ENCODE measurements around the gene PLA2G4B. TPM values are rescaled to one million over a fixed set of nuclear protein-coding genes. Genes with fewer than 3 reads are reported as not detected.

The PLA2G4B gene
- total RNA-seq, 1 experiment from 2014 or later, result 3.7 TPM

- Histone ChIP-seq H4K20me1 (ENCODE audit: control insufficient read depth, insufficient read depth, insufficient read length) (no peaks in the 10 kb centered on the region), H3K4me1 (ENCODE audit: insufficient read depth, low read length) (no peaks in the 10 kb centered on the region), H3K23me2 (ENCODE audit: insufficient read length, low read depth, low read length, poor library complexity, severe bottlenecking) (no peaks in the 10 kb centered on the region), H3K27ac (ENCODE audit: insufficient read length, low read depth, low read length) (no peak overlapping the region), H3K27me3 (ENCODE audit: insufficient read depth, low read length) (no peaks in the 10 kb centered on the region), H2BK20ac (ENCODE audit: low read depth, low read length, poor library complexity, severe bottlenecking) (no peak overlapping the region), H2BK5ac (ENCODE audit: insufficient read length, low read length) (no peak overlapping the region), H4K8ac (replicated peaks; ENCODE audit: insufficient read length, low read depth, low read length) (no peak overlapping the region), H3K79me1 (ENCODE audit: insufficient read depth, low read depth, low read length, poor library complexity, severe bottlenecking) (no peaks in the 10 kb centered on the region), H4K5ac (ENCODE audit: insufficient read length, low read depth, low read length) (no peak overlapping the region), H2AK5ac (ENCODE audit: insufficient read length, low read length) (no peak overlapping the region), H3K23ac (ENCODE audit: insufficient read length, low read depth, low read length) (no peak overlapping the region), H3K79me2 (ENCODE audit: insufficient read depth, low read length) (no peaks in the 10 kb centered on the region), H3K4ac (ENCODE audit: low read depth, low read length) (no peak overlapping the region), H2BK120ac (ENCODE audit: low read depth, low read length, poor library complexity, severe bottlenecking) (no peak overlapping the region), H2BK15ac (ENCODE audit: low read depth, low read length) (no peak overlapping the region), H3T11ph (ENCODE audit: low read length) (no peak overlapping the region), H2BK12ac (ENCODE audit: insufficient read length, low read depth, low read length) (no peak overlapping the region), H2AFZ (ENCODE audit: low read length) (no peak overlapping the region), H3K9ac (ENCODE audit: extremely low read depth, insufficient read length, low read length) (no peak overlapping the region), H3K56ac (ENCODE audit: insufficient read length, low read depth, low read length) (no peak overlapping the region), H3K4me2 (ENCODE audit: insufficient read depth, insufficient read length, low read length) (no peak overlapping the region), H3K18ac (ENCODE audit: insufficient read length, low read depth, low read length) (no peak overlapping the region), H4K91ac (ENCODE audit: insufficient read length, low read depth, low read length) (no peak overlapping the region), H3K14ac (ENCODE audit: insufficient read depth, low read length) (no peak overlapping the region), H3K9me3 (ENCODE audit: control insufficient read depth, low read depth, low read length) (no peaks in the 10 kb centered on the region)
- H3K9me3 Mint-ChIP-seq, result no peaks in the 10 kb centered on the region; a peak in 1 of 5 replicates
- WGBS (ENCODE audit: extremely low coverage, insufficient read length, low lambda C conversion rate), result no CpG with 5 or more reads among the region's 12 CpGs
- no peak for DNase-seq
- H3K36me3 Mint-ChIP-seq (ENCODE audit: insufficient read depth in 1 of 3, low read depth in 3 of 3), result no peaks in the 10 kb centered on the region; a peak in 1 of 7 replicates
- H3K4me1 Mint-ChIP-seq, result peaks cover 5 to 16% of the 10 kb centered on the region in 2 experiments
- H3K27me3 Mint-ChIP-seq (ENCODE audit: low read depth), result no peaks in the 10 kb centered on the region
- 0 out of 7 replicates have a peak overlapping the region, but pooled peaks of 1 of the 3 experiments have one; percentile 53 for H3K27ac Mint-ChIP-seq
- no peak overlapping the region for H3K4me3 Mint-ChIP-seq
- TF ChIP-seq CTCF (conservative IDR thresholded peaks at IDR 0.05), result no peak
These were observed 29.0 kb upstream of the PLA2G4B start for GRCh38 chr15:41809526-41810220.
